OCI-LY1 (cell line): ENCODE data around the gene SLC29A2.

Experiments
- H2AFZ ChIP-seq: fragments of 200-600 bp; sonication (generic), shearing (Covaris generic); 2 replicates; pipeline ENCODE4 v1.6.0; 2014; ENCODE audit warnings: antibody characterized with exemption, mild to moderate bottlenecking, low read length
- H3F3A ChIP-seq: fragments of 200-600 bp; sonication (generic), shearing (Covaris generic); 2 replicates; pipeline ENCODE4 v1.6.0; 2014; ENCODE audit warnings: mild to moderate bottlenecking, antibody characterized with exemption, low read length, moderate library complexity; ENCODE audit not compliant: insufficient read depth
- H3K27ac ChIP-seq: fragments of 200-600 bp; sonication (generic); 2 replicates; pipeline ENCODE4 v1.5.1; 2014; ENCODE audit warnings: low read length, mixed run types, mild to moderate bottlenecking, low read depth; ENCODE audit not compliant: poor library complexity, severe bottlenecking
- H3K27me3 ChIP-seq: fragments of 200-600 bp; sonication (generic); 2 replicates; pipeline ENCODE4 v1.6.0; 2014; ENCODE audit warnings: antibody characterized with exemption, mild to moderate bottlenecking, low read length, moderate library complexity; ENCODE audit not compliant: insufficient read depth
- H3K36me3 ChIP-seq: fragments of 200-600 bp; sonication (generic); 2 replicates; pipeline ENCODE4 v1.6.1; 2014; ENCODE audit warnings: mild to moderate bottlenecking, antibody characterized with exemption, low read length, moderate library complexity, mixed read lengths; ENCODE audit not compliant: insufficient read depth
- H3K4me1 ChIP-seq: fragments of 200-600 bp; sonication (generic); 2 replicates; pipeline ENCODE4 v1.5.1; 2014; ENCODE audit warnings: mild to moderate bottlenecking, low read length, moderate library complexity; ENCODE audit not compliant: insufficient read depth, severe bottlenecking
- H3K4me2 ChIP-seq: fragments of 200-600 bp; sonication (generic), shearing (Covaris generic); 2 replicates; pipeline ENCODE4 v1.6.1; 2014; ENCODE audit warnings: low read length
- H3K4me3 ChIP-seq: fragments of 200-600 bp; sonication (generic); 2 replicates; pipeline ENCODE4 v1.5.1; 2014; ENCODE audit warnings: low read length, low read depth, mild to moderate bottlenecking, mixed read lengths; ENCODE audit not compliant: poor library complexity, severe bottlenecking
- H3K79me2 ChIP-seq: fragments of 200-600 bp; shearing (Covaris generic); 2 replicates; pipeline ENCODE4 v1.6.1; 2016; ENCODE audit warnings: mixed run types, low read length, mixed read lengths; ENCODE audit not compliant: insufficient read depth
- H3K9ac ChIP-seq: fragments of 200-600 bp; sonication (generic), shearing (Covaris generic); 2 replicates; pipeline ENCODE4 v1.6.1; 2014; ENCODE audit warnings: mild to moderate bottlenecking, low read length, mixed read lengths
- H3K9me2 ChIP-seq: fragments of 200-600 bp; sonication (generic), shearing (Covaris generic); 2 replicates; pipeline ENCODE4 v1.6.1; 2014; ENCODE audit warnings: low read depth, mild to moderate bottlenecking, low read length, mixed read lengths
- H3K9me3 ChIP-seq: fragments of 200-600 bp; shearing (Covaris generic); 2 replicates; pipeline ENCODE4 v1.6.1; 2014; ENCODE audit warnings: low read length, mixed read lengths
- H4K20me1 ChIP-seq: fragments of 200-600 bp; sonication (generic), shearing (Covaris generic); 2 replicates; pipeline ENCODE4 v1.6.0; 2016; ENCODE audit warnings: mild to moderate bottlenecking, low read length; ENCODE audit not compliant: insufficient read depth
- EZH2 ChIP-seq: fragments of 200-600 bp; sonication (generic), shearing (Covaris generic); IDR thresholded peaks from 2 replicates; pipeline ENCODE4 v1.8.0; 2017; ENCODE audit warnings: borderline replicate concordance, mixed run types, mild to moderate bottlenecking, antibody characterized with exemption, low read length, moderate library complexity, mixed read lengths
- TF ChIP-seq, protein P1 (sequence below): fragments of 200-600 bp; sonication (generic), shearing (Covaris generic); IDR thresholded peaks from 2 replicates; pipeline ENCODE4 v1.5.1; 2017; ENCODE audit warnings: mild to moderate bottlenecking, antibody characterized with exemption, low read length, moderate library complexity, mixed read lengths

SLC29A2 gene

DNA sequence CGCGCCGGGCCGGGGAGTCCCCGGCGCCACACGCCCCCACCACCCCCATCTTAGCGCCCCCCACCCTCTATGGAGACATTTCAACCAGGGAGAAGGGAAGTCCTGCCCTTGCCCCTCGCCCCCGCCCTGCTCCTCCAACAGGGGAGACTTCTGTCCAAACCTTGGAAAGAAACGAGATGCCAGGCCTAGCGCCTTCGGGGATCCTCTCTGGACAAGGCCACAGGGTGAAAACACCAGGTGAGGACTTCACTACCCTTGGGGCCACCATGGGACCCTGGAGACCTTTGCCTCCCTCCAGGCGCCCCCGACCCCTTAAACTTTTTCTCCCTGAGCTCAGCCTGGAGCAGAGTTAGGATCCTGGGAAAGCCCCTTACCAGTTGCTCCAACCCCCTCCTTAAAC, 37.7 kb upstream of the SLC29A2 start:
- Histone ChIP-seq H3K4me2 (no peak overlapping the region), H3K36me3 (no peaks in the 10 kb centered on the region), H3K9ac (no peak overlapping the region), H3K27ac (no peak overlapping the region), H3K9me2 (no peaks in the 10 kb centered on the region), H3K4me3 (no peak overlapping the region), H3F3A (no peaks in the 10 kb centered on the region), H3K4me1 (peaks cover 7% of the 10 kb centered on the region), H3K79me2 (no peaks in the 10 kb centered on the region), H2AFZ (no peak overlapping the region), H3K27me3 (no peaks in the 10 kb centered on the region), H3K9me3 (no peaks in the 10 kb centered on the region), H4K20me1 (no peaks in the 10 kb centered on the region)
- TF ChIP-seq EZH2 = no peak
- TF ChIP-seq, protein P1, sequence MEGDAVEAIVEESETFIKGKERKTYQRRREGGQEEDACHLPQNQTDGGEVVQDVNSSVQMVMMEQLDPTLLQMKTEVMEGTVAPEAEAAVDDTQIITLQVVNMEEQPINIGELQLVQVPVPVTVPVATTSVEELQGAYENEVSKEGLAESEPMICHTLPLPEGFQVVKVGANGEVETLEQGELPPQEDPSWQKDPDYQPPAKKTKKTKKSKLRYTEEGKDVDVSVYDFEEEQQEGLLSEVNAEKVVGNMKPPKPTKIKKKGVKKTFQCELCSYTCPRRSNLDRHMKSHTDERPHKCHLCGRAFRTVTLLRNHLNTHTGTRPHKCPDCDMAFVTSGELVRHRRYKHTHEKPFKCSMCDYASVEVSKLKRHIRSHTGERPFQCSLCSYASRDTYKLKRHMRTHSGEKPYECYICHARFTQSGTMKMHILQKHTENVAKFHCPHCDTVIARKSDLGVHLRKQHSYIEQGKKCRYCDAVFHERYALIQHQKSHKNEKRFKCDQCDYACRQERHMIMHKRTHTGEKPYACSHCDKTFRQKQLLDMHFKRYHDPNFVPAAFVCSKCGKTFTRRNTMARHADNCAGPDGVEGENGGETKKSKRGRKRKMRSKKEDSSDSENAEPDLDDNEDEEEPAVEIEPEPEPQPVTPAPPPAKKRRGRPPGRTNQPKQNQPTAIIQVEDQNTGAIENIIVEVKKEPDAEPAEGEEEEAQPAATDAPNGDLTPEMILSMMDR = no peak

DNA sequence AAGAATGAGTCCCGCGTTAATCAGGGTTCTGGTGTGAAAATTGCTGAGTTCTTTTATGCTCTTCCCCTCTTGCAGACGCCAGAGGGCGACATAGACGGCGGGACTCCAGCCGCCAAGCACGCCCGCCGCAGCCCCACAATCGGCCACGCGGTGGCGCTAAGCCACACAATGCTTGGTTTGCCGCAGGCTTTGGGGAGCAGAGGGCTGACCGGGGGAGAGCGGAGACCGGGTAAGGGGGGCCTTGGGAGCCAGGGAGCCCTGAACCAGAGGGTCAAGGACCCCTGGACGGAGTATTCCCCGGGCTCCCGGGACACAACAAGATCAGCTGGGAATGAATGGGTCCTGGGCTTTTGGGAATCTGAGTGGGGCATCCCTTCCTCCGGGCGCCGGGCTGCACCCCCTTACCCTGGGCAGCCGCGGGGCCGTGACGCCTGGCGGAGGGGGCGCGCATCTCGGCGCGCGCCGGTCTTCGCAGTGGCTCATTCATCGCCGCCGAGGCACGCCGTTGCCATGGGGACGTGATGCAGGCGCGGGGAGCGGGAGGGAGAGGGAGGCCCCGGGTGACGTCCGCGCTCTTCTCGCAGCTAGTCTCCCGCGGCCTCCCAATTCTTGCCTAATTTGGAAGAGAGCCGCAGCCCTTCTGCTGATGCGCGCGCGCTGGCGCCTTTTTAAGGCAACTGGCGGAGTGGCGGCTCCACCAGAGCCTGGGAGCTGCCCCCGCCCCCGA, 37.1 kb upstream of the SLC29A2 start:
- Histone ChIP-seq H4K20me1 (no peaks in the 10 kb centered on the region), H3K79me2 (no peaks in the 10 kb centered on the region), H3K4me3 (peak overlapping the region; percentile 48), H3K27ac (no peak overlapping the region), H3F3A (no peaks in the 10 kb centered on the region), H3K9ac (no peak overlapping the region), H3K9me2 (no peaks in the 10 kb centered on the region), H3K9me3 (no peaks in the 10 kb centered on the region), H3K27me3 (no peaks in the 10 kb centered on the region), H3K36me3 (no peaks in the 10 kb centered on the region), H2AFZ (no peak overlapping the region), H3K4me1 (peaks cover 7% of the 10 kb centered on the region), H3K4me2 (peak overlapping the region; percentile 65)
- TF ChIP-seq, protein P1 = peak; percentile 100
- no peak for TF ChIP-seq EZH2

DNA sequence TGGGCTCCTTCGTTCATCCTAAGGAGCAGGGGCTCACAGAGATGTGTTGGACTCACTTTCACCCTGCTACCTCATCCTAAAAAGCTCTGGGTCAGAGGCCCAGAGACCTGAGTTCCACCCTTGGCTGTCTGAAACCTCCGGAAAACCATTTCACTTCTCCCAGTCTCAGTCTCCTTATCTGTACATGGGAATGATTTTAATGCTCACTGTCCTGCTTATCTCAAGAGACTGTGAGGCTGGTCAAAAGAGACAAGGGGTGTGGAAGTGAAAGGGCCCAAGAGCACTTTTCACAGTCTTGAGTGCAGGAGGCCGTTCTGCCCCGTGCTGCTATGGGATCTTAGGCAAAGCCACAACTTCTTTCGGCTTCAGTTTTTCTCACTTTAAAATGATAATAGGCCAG, 36.1 kb upstream of the SLC29A2 start:
- no peaks in the 10 kb centered on the region for H3K9me3 ChIP-seq
- no peak overlapping the region for H3K4me3 ChIP-seq
- no peaks in the 10 kb centered on the region for H3K27me3 ChIP-seq
- H4K20me1 ChIP-seq = no peaks in the 10 kb centered on the region
- no peak overlapping the region for H3K9ac ChIP-seq
- TF ChIP-seq EZH2 = no peak
- TF ChIP-seq, protein P1 = no peak
- no peak overlapping the region for H3K4me2 ChIP-seq
- H3F3A ChIP-seq = no peaks in the 10 kb centered on the region
- H3K79me2 ChIP-seq = no peaks in the 10 kb centered on the region
- no peak overlapping the region for H2AFZ ChIP-seq
- no peaks in the 10 kb centered on the region for H3K36me3 ChIP-seq
- no peaks in the 10 kb centered on the region for H3K9me2 ChIP-seq
- peaks cover 7% of the 10 kb centered on the region for H3K4me1 ChIP-seq
- H3K27ac ChIP-seq = no peak overlapping the region
